HL-60 (cell line): ENCODE measurements around the gene KLF6.

Source experiments
- GABPA ChIP-seq: IDR thresholded peaks from 2 replicates; pipeline ENCODE4 v1.6.1; 2012; ENCODE audit warnings: low read depth
- TF ChIP-seq, protein P1 (sequence below): IDR thresholded peaks from one replicate; pipeline ENCODE4 v1.5.1; 2011; ENCODE audit warnings: low read length, control low read depth, inconsistent platforms; ENCODE audit not compliant: insufficient read depth

DNA sequence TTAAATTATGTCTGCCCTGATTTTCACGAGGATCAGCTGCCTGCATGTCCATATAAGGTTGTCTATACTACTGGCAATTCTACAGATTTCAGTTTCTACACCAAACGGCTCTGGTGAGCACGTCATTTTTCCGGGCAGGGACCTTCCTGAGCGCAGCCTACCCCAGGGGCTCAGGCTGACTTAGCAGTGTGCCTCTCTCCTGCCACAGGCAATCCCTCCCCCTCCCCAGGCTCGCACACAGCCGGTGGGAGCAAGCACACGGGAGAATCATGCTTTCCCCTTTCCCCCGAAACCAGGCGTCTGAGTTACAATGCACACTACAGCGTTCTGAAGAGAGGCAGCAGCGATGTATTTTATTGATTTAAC is 1.7 kb downstream of the KLF6 start:
- TF ChIP-seq, protein P1, sequence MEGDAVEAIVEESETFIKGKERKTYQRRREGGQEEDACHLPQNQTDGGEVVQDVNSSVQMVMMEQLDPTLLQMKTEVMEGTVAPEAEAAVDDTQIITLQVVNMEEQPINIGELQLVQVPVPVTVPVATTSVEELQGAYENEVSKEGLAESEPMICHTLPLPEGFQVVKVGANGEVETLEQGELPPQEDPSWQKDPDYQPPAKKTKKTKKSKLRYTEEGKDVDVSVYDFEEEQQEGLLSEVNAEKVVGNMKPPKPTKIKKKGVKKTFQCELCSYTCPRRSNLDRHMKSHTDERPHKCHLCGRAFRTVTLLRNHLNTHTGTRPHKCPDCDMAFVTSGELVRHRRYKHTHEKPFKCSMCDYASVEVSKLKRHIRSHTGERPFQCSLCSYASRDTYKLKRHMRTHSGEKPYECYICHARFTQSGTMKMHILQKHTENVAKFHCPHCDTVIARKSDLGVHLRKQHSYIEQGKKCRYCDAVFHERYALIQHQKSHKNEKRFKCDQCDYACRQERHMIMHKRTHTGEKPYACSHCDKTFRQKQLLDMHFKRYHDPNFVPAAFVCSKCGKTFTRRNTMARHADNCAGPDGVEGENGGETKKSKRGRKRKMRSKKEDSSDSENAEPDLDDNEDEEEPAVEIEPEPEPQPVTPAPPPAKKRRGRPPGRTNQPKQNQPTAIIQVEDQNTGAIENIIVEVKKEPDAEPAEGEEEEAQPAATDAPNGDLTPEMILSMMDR, result no peak
- no peak for TF ChIP-seq GABPA
